ENCODE results near the gene SYT5.
"Not testable (repeated sequence)": the region's sequence is repeated elsewhere in the genome, so short reads cannot be mapped to it uniquely, and the experiment has no call there.

SYT5 gene

GRCh38 chr19:55173186-55173713, 6.8 kb downstream of the SYT5 start:
- H3F3A ChIP-seq (ENCODE audit: control insufficient read depth, insufficient read depth), result no peaks in the 10 kb centered on the region
- no peaks in the 10 kb centered on the region for H3K9me2 ChIP-seq (replicated peaks; ENCODE audit: control insufficient read depth, low read length)
- no peaks in the 10 kb centered on the region for H3K36me3 ChIP-seq (ENCODE audit: control insufficient read depth, low read length)
- peaks cover 21% of the 10 kb centered on the region; the same call in 1 of the 2 replicates for H3K9me3 ChIP-seq (ENCODE audit: control insufficient read depth, insufficient read depth, low read length)
- H3K4me2 ChIP-seq (ENCODE audit: low read length), result peak overlapping the region; percentile 75
- TF ChIP-seq EZH2phosphoT487 (IDR thresholded peaks at IDR 0.05; ENCODE audit: borderline replicate concordance, low read length) (no peak), CTCF (IDR thresholded peaks at IDR 0.05; ENCODE audit: low read depth, low read length, poor library complexity, severe bottlenecking) (no peak)
- H3K4me1 ChIP-seq (ENCODE audit: control insufficient read depth, low read length), result peaks cover 18% of the 10 kb centered on the region
- peak overlapping the region; percentile 77 for H3K4me3 ChIP-seq (ENCODE audit: low read length)
- no peaks in the 10 kb centered on the region for H4K20me1 ChIP-seq (ENCODE audit: control insufficient read depth, insufficient read depth, low read depth, low read length)
- H3K27me3 ChIP-seq (ENCODE audit: control insufficient read depth, low read length), result peaks cover 14% of the 10 kb centered on the region
- H3K79me2 ChIP-seq (ENCODE audit: control insufficient read depth, low read length), result no peaks in the 10 kb centered on the region
- no peak overlapping the region for H3K27ac ChIP-seq (ENCODE audit: low read depth, low read length)

GRCh38 chr19:55172741-55173140, 7.3 kb downstream of the SYT5 start:
- Histone ChIP-seq H3K27ac (ENCODE audit: low read depth, low read length) (no peak overlapping the region), H3K4me3 (ENCODE audit: low read length) (no peak overlapping the region), H4K20me1 (ENCODE audit: control insufficient read depth, insufficient read depth, low read depth, low read length) (no peaks in the 10 kb centered on the region), H3K79me2 (ENCODE audit: control insufficient read depth, low read length) (no peaks in the 10 kb centered on the region), H3K4me2 (ENCODE audit: low read length) (no peak overlapping the region), H3K27me3 (ENCODE audit: control insufficient read depth, low read length) (peaks cover 14% of the 10 kb centered on the region), H3K9me3 (ENCODE audit: control insufficient read depth, insufficient read depth, low read length) (peaks cover 21% of the 10 kb centered on the region; the same call in 1 of the 2 replicates), H3K36me3 (ENCODE audit: control insufficient read depth, low read length) (no peaks in the 10 kb centered on the region), H3K9me2 (replicated peaks; ENCODE audit: control insufficient read depth, low read length) (no peaks in the 10 kb centered on the region), H3K4me1 (ENCODE audit: control insufficient read depth, low read length) (peaks cover 18% of the 10 kb centered on the region), H3F3A (ENCODE audit: control insufficient read depth, insufficient read depth) (no peaks in the 10 kb centered on the region)
- TF ChIP-seq EZH2phosphoT487 (IDR thresholded peaks at IDR 0.05; ENCODE audit: borderline replicate concordance, low read length) (no peak), CTCF (IDR thresholded peaks at IDR 0.05; ENCODE audit: low read depth, low read length, poor library complexity, severe bottlenecking) (no peak)

DNA sequence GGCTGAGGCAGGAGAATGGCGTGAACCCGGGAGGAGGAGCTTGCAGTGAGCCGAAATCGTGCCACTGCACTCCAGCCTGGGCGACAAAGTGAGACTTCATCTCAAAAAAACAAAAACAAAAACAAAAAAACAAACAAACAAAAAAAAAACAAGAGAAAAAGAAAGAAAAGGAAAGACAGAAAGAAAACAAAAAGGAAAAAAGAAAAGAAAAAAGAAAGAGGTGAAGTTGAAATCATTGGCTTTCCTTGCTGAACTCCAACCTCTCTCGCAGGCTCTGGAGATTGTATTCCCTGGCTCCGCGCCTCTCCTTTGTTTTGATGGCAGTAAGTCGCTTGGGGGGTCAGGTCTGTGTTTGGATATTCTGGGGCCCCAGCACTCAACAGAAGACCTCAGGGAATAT, 7.8 kb downstream of the SYT5 start:
- H3K4me1 ChIP-seq (ENCODE audit: control insufficient read depth, low read length), result peaks cover 18% of the 10 kb centered on the region
- H3K27me3 ChIP-seq (ENCODE audit: control insufficient read depth, low read length), result peaks cover 14% of the 10 kb centered on the region
- H3K4me2 ChIP-seq (ENCODE audit: low read length); H3K27ac ChIP-seq (ENCODE audit: low read depth, low read length); H3K36me3 ChIP-seq (ENCODE audit: control insufficient read depth, low read length); H3K79me2 ChIP-seq (ENCODE audit: control insufficient read depth, low read length); H4K20me1 ChIP-seq (ENCODE audit: control insufficient read depth, insufficient read depth, low read depth, low read length); H3K9me2 ChIP-seq (replicated peaks; ENCODE audit: control insufficient read depth, low read length); H3K4me3 ChIP-seq (ENCODE audit: low read length); H3F3A ChIP-seq (ENCODE audit: control insufficient read depth, insufficient read depth): not testable (repeated sequence)
- H3K9me3 ChIP-seq (ENCODE audit: control insufficient read depth, insufficient read depth, low read length), result peaks cover 21% of the 10 kb centered on the region; the same call in 1 of the 2 replicates

DNA sequence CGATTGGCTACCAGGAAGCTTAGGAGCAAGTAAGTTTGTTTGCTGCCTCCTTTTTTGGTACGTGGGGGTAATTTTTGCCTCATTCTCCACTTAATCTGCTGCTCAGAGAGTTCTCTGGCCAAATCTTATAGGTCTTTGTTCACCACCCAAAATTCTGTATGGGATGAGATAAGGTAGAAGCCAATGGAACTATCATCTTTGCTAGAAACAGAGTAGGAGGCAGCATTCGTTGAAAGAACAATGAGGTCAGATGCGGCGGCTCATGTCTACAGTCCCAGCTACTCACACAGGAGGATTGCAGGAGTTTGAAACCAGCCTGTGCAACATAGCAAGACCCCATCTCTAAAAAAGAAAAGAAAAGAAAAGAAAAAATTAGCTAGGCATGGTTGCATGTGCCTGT, 8.6 kb downstream of the SYT5 start:
- no peaks in the 10 kb centered on the region for H4K20me1 ChIP-seq (ENCODE audit: control insufficient read depth, insufficient read depth, low read depth, low read length)
- peaks cover 21% of the 10 kb centered on the region; the same call in 1 of the 2 replicates for H3K9me3 ChIP-seq (ENCODE audit: control insufficient read depth, insufficient read depth, low read length)
- H3K36me3 ChIP-seq (ENCODE audit: control insufficient read depth, low read length), result no peaks in the 10 kb centered on the region
- H3K4me2 ChIP-seq (ENCODE audit: low read length), result no peak overlapping the region
- H3K79me2 ChIP-seq (ENCODE audit: control insufficient read depth, low read length), result no peaks in the 10 kb centered on the region
- H3K4me1 ChIP-seq (ENCODE audit: control insufficient read depth, low read length), result peaks cover 27% of the 10 kb centered on the region
- no peak overlapping the region for H3K4me3 ChIP-seq (ENCODE audit: low read length)
- H3K27ac ChIP-seq (ENCODE audit: low read depth, low read length), result no peak overlapping the region
- no peaks in the 10 kb centered on the region for H3K9me2 ChIP-seq (replicated peaks; ENCODE audit: control insufficient read depth, low read length)
- no peaks in the 10 kb centered on the region for H3F3A ChIP-seq (ENCODE audit: control insufficient read depth, insufficient read depth)
- TF ChIP-seq CTCF (IDR thresholded peaks at IDR 0.05; ENCODE audit: low read depth, low read length, poor library complexity, severe bottlenecking) (no peak), EZH2phosphoT487 (IDR thresholded peaks at IDR 0.05; ENCODE audit: borderline replicate concordance, low read length) (no peak)
- peaks cover 14% of the 10 kb centered on the region for H3K27me3 ChIP-seq (ENCODE audit: control insufficient read depth, low read length)
